Stimulated activated CD4-positive, alpha-beta T cell treated with anti-CD3 and anti-CD28 coated beads, Interleukin-12 subunit alpha, Interleukin-12 subunit beta, amount 100 ng/mL, for 24 hours (primary cell): ENCODE measurements around the gene INA.
A peak's percentile ranks its signal among the peaks of the same experiment; 100 is the strongest.
"Not testable (repeated sequence)": the region's sequence is repeated elsewhere in the genome, so short reads cannot be mapped to it uniquely, and the experiment has no call there.

Experiments used
- DNase-seq, 2 experiments: peaks; one replicate each; pipeline ENCODE4 v3.0.0-alpha.2; 2020; ENCODE audit warnings: low read depth in 2 of 2

INA gene

DNA sequence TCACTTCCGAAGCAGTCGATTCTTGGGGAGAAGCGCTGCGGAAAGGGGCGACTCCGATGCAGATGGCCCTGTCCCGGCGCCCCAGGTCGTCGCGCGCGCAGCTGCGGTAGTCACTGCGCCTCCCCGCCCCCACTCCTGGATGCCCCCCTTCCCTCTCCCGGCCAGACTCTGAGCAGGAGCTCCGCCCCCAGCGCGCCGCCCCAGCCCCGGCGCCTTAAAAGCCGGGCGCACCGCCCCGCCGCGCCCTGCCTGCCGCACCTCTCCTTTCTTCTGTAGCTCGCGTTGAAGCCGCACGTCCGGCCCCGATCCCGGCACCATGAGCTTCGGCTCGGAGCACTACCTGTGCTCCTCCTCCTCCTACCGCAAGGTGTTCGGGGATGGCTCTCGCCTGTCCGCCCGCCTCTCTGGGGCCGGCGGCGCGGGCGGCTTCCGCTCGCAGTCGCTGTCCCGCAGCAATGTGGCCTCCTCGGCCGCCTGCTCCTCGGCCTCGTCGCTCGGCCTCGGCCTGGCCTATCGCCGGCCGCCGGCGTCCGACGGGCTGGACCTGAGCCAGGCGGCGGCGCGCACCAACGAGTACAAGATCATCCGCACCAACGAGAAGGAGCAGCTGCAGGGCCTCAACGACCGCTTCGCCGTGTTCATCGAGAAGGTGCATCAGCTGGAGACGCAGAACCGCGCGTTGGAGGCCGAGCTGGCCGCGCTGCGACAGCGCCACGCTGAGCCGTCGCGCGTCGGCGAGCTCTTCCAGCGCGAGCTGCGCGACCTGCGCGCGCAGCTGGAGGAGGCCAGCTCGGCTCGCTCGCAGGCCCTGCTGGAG, at the start of gene INA:
INA (plus strand) TSS at position 243 of the 817 bp plus-strand sequence; CDS start at position 317, 74 bp downstream.
- DNase-seq = peak in 1 of 2 experiments; percentile 17

DNA sequence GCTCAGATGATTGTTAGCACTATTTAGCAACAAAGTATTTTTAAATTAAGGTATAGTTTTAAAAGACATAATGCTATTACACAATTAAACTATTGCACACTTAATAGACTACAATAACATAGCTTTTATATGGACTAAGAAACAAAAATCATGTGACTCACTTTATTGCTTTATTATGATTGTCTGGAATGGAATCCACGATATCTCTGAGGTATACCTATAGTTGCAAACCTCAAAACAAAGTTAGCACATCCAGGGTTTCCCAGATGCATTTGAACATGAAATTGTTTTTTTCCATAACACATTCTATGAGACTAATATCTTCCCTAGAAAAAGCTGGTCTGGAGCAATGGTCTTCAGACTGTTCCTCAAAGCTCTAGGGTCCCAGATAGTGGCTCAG, 49.5 kb upstream of the INA start:
- DNase-seq = no peak

DNA sequence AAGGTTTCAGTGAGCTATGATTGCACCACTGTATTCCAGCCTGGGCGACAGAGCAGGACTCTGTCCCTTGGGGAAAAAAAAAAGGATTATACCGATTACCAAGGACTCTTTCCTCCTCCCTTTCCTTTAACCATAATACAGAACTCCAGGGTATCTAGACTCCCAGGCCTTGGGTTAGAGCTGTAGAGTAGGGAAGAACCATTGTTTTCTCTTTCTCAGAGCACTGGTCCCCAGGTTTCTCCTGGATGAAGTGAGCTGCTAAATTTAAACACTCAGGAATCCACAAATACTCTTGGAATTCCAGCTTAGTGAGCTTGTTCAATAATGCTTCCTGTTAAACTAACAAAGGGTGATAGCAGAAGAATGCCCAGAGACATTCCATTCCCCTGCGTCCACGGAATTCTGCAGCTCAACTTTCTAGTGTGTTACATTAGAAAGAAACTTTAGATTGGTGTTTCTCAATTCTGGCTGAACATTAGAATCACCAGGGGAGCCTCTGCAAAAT, 45.8 kb upstream of the INA start:
- DNase-seq = no peak

DNA sequence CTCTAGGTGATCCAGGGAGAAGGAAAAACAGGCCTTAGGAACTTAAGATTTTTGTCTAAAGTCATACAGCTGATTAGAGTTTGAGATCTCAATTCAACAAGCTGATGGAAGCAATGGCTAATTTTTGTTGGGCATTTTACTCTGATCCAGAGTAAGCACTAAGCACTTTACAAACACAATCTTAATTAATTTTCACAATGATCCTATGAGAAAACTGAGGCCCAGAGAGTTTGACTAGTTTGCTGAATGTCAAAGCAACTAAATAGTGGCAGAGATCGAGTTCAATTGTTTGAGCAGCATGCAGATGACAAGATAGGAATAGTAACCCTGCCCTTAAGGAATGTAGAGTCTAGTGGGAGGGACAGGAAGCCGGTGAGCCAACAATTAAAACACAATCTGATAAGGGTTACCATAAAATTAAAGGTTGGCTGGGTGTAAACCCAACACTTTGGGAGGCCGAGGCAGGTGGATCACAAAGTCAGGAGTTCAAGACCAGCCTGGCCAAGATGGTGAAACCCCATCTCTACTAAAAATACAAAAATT, 44.7 kb upstream of the INA start:
- DNase-seq = no peak

DNA sequence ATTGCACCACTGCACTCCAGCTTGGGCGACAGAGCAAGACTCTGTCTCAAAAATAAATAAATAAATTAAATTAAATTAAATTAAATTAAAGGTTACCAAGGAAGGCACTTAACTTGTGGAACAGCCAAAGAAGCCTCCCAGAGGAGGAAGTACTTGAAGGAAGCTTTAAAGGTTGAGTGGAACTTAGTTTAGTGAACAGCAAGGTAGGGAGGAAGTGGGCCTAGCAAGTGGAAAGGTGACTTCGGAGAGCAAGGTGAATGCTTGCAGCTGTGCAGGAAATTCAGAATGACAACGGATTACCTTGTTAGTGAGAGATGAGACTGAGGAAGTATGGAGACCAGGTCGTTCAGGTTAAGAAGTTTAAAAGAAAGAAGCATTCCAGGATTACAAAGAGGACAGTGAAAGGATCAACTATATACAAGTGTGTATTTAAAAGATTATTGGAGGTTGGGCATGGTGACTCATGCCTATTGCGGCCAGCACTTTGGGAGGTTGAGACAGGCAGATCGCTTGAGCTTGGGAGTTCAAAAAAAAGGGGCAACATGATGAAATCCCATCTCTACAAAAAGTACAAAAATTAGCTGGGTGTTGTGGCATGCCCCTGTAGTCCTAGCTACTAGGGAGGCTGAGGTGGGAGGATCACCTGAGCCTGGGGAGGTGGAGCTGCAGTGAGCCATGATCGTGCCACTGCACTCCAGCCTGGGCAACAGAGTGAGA, 44.0 kb upstream of the INA start:
- no peak for DNase-seq

DNA sequence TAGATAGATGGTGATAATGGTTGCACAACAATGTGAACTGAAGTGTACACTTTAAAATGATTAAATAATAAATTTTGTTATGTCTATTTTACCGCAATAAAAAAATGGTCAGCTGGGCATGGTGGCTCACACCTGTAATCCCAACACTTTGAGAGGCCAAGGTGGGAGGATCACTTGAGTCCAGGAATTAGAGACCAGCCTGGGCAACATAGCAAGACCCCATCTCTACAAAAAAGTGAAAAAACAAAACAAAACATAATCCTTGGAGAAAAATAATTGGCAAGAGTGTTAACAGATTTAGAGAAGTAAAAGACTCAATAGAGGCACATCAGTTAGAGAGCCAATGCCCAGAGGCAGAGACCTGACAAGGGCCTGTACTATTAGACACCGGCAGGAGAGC, 41.2 kb upstream of the INA start:
- DNase-seq = no peak

DNA sequence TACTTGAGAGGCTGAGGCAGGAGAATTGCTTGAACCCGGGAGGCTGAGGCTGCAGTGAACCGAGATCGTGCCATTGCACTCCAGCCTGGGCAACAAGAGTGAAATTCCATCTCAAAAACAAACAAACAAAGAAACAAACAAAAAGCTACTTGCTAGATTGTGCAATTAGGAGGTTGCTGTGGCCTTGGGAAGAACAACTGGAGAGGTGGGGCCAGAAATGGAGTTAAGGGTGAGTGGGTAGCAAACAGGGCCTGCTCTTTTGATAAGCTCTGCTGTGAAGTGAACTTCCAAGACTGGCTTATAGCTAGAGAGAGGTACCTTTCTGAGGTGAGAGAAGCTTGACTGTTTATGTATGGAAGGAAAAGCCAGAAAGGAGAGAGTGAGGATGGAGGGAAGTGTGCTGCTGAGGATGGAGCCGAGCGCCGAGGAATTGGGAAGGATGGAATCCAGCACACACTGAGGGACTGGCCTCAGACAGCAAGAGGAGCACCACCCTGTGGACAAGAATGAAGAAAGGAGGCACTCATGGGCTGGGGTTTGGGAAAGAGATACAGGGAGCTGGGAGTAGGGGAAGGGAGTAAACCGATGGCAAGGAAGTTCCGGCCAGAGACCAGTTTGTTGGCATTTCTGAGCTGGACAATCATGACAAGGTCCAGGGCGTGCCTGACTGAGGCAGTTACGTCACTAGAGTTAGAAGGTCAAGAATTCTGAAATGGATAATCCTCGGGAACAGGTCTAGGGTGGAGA, 38.3 kb upstream of the INA start:
- no peak for DNase-seq

DNA sequence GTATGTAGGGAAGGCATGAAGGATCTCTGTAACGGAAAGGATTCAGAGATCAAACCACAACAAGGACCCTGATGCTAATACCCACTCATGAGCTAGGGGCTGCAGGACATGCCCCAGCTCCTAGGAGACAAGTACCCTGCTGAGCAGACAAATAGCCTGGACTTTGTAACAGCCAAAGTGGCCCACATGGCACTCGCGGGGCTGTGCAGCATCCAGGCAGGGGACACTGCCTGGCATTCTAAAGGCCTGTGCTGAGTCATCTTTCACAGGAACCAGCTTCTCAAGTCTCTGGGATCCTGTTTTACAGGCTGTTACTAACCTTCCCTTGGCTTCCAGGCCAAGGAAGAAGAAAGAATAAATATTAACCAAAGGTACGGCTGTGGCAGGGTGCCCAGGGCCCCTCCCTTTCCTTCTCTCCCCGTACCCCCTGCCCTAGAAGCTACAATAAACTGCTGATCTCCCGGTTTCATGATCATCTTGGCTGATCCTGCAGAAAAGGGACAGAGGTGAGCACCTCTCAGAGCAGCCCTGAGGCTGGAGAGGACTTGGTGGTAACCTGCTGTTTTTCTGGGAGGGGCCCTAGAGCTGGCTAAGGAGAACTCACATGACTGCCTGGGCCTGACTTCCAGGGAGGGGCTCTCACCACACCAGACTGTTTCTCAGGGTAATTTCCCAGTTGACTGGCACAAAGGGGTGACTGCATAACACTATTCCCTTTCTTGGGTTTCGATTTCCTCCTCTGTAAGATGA, 35.5 kb upstream of the INA start:
- no peak for DNase-seq

DNA sequence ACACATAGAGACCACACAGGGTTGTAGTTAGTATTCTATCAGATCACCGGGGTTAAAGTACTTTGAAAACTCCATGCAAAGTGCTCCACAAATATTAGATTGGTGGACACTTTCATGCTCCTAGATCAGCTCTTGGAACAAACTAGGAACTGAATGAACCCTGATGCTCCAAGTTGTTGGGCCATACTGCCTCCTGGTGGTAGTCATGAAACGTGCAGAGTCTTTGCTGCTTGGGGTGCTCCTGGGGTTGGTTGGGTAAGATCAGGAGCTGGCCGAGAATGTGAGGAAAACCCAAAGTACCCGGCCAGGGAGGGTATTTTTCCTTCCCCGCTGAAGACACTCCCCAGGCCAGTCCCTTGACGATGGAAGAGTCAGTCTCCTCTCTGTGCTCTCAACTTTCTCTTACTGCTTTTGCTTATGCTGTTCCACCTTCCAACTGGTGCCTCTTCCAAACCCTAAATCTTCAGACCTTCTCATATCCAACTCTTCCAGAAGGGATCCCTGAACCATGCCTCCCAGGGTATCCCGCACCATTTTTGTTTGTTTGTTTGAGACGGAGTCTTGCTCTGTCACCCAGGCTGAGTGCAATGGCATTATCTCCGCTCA, 32.2 kb upstream of the INA start:
- peak; percentile 27 to 50 for DNase-seq

DNA sequence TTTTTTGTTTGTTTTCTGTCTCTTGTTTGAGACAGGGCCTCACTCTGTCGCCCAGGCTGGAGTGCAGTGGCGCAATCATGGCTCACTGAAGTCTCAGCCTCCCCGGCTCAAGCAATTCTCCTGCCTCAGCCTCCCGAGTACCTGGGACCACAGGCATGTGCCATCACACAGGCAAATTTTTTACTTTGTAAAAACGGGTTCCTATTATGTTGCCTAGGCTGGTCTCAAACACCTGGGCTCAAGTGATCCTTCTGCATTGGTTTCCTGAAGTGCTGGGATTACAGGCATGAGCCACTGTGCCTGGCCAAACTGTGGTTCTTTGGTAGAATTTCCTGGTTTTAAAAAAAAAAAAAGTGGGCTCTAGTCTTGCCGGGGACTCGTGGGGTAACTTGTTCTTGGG, 31.4 kb upstream of the INA start, which contains the start of gene RPEL1:
RPEL1 (plus strand) TSS at position 301 of the 400 bp plus-strand sequence. CDS start 110 bp downstream, outside the sequence.
- DNase-seq = not testable (repeated sequence)

DNA sequence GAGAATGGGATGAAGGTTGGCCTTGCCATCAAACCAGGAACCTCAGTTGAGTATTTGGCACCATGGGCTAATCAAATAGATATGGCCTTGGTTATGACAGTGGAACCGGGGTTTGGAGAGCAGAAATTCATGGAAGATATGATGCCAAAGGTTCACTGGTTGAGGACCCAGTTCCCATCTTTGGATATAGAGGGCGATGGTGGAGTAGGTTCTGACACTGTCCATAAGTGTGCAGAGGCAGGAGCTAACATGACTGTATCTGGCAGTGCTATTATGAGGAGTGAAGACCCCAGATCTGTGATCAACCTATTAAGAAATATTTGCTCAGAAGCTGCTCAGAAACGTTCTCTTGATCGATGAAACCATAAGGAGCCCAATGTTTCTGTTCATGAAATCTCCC, 30.6 kb upstream of the INA start:
- DNase-seq = no peak

DNA sequence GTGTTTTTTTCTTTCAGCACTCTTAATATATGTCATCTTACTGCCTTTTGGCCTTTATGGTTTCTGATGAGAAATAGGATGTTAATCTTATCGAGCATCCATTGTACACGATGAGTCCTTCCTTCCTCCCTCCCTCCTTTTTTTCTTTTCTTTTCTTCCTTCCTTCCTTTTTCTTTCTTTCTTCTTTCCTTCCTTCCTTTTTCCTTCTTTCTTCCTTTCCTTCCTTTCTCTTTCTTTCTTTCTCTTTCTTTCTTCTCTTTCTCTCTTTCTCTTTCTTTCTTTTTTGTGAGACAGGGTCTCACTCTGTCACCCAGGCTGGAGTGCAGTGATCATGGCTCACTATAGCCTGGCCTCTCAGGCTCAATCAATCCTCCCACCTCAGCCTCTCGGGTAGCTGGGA, 22.8 kb upstream of the INA start:
- DNase-seq = no peak

DNA sequence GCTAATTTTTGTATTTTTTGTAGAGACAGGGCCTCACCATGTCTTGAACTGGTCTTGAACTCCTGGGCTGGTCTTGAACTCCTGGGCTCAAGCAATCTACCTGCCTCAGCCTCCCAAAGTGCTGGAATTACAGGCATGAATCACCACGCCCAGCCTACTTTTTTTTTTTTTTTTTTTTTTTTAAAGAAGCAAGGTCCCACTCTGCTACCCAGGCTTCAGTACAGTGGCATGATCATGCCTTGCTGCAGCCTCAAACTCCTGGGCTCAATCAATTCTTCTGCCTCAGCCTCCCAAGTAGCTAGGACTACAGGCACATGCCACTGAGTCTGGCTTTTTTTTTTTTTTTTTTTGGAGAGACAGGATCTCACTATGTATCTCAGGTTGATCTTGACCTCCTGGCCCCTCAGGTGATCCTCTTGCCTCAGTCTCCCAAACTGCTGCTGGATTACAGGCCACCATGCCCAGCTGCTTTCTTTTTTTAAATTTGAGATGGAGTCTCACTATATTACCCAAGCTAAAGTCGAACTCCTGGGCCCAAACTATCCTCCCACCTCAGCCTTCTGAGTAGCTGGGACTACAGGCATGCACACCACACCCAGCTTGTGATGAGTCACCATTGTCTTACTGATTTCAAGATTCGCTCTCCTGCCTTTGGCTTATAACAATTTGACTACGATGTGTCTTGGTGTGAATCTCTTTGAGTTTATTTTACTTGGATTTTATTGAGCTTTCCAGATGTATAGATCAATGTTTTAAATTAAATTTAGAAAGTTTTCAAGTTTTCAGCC, 22.2 kb upstream of the INA start:
- DNase-seq = no peak

DNA sequence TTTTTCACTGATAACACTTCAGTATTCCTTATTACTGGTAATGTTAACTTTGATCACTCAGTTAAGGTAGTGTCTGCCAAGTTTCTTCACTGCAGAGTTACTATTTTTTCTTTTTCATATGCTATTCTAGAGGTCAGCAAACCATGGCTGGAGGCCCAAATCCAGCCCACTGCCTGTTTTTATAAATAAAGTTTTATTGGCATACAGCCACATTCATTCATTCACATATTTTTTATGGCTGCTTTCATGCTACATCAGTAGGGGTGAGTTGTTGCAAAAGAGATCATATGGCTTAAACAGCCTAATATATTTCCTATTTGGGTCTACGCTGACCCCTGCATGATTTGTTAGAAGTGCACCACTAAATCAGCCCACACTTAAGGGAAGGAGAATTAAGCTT, 20.3 kb upstream of the INA start:
- no peak for DNase-seq

DNA sequence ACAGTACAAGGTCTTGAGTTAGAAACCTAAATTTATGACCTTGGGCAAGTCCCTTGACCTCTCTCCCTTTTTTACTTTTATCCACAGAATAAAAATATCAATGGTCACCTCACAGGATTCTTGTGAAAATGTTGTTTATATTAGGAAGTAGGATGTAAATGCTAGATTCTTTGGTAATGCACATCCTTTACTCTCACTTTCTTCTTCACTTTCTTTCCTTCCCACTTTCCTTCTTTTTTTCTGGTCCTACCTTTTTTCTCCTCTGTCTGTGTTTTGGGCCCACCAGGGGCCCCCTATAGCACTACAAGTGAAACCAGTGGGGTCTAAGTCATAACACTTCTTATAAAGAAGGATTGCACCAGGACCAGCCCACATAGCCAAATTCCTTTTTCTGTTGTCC, 19.1 kb upstream of the INA start:
- no peak for DNase-seq

DNA sequence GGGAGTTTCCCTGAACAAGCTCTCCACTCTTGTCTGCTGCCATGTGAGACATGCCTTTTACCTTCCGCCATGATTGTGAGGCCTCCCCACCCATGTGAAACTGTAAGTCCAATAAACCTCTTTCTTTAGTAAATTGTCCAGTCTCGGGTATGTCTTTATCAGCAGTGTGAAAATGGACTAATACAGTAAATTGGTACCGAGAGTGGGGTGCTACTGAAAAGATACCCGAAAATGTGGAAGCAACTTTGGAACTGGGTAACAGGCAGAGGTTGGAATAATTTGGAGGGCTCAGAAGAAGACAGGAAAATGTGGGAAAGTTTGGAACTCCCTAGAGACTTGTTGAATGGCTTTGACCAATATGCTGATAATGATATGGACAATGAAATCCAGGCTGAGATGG, 18.0 kb upstream of the INA start:
- not testable (repeated sequence) for DNase-seq

DNA sequence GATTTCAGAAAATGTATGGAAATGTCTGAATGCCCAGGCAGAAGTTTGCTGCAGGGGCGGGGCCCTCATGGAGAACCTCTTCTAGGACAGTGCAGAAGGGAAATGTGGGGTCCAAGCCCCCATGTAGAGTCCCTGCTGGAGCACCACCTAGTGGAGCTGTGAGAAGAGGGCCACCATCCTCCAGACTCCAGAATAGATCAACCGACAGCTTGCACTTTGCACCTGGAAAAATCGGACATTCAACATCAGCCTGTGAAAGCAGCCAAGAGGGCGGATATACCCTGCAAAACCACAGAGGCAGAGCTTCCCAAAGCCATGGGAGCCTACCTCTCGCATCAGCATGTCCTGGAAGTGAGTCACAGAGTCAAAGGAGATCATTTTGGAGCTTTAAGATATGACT, 16.9 kb upstream of the INA start:
- DNase-seq = no peak

DNA sequence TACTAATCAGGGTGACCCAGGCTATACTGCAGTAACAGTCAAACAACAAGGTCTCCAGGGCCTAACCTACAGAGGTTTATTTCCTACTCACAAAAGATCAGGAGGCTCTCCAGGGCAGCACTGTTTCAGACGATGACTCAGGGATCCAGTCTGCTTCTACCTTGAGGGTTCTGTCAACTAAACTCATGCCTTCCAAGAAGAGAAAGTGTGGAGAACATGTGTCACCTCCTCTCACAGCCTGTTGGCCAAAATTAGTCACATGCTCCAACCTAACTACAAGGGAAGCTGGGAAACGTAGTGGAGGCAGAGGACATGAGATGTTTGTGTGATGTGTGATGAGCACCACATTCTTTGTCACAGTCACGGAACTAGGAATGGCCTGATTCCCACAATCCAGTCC, 14.7 kb upstream of the INA start:
- DNase-seq = no peak

DNA sequence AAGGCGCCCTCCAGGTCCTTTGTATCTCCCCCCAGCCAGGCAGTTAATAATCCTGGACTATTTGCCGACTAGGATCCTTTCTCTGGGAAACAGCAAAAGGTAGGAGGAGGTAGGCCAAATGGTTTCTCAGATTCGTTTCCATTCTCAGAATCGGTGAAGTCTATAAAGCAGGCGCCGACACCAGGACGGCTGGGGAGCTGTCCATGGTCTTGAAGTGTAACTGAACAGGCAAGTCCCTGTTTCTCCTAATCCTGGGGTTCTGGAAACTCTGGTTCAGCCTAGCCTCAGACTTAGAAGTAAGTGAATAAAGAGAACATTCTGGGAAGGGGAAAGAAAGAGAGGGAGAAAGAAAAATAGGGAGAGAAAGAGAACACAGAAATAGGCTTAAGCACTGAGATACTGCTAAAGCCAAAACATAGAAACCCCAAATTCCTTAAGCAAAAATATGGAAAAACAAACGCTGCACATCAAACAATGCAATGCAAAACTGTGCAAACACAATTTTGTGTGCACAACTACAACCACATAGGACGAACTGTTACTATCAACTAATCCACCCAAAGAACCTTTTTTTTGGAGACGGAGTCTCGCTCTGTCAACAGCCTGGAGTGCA, 11.1 kb upstream of the INA start:
- peak in 1 of 2 experiments; percentile 38 for DNase-seq

DNA sequence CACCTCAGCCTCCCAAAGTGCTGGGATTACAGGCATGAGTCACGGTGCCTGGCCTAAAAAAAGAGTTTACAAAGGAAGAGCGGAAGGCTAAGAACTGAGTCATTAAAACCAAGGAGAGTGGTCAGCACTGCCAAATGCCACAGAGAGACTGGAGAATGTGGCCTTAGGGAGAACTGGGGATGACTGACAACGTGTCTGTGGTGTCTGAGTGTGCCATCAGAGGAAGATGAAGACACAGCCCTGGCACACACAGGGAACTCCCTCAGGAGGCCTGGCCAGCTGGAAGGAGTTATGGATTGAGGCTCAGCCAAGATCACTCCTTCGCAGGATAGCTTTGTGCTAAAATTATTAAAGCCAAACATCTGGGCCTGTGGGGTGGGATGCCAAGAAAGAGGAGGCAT, 3.9 kb upstream of the INA start:
- no peak for DNase-seq
